ENCODE measurements around the gene SLC5A11.

SLC5A11 gene

GRCh38 chr16:24822974-24823373 is 22.8 kb upstream of the SLC5A11 start:
- no peak overlapping the region for H3K4me3 ChIP-seq (ENCODE audit: control insufficient read depth in 1 of 7, extremely low read depth in 1 of 7, insufficient read depth in 4 of 7, low read depth in 2 of 7, low read length in 6 of 7)
- H3K27me3 ChIP-seq (replicated peaks in 2 of 5; ENCODE audit: control insufficient read depth in 4 of 5, insufficient read depth in 5 of 5, low read length in 4 of 5) = no peaks in the 10 kb centered on the region
- WGBS (ENCODE audit: insufficient coverage) = 98% methylated on average over 7 of the region's 8 CpGs
- ChIA-PET CTCF (no interaction called here), POLR2A (no interaction called here)
- H3K27ac ChIP-seq (ENCODE audit: insufficient read depth in 1 of 2, low read depth in 1 of 2, low read length in 2 of 2, poor library complexity in 1 of 2, severe bottlenecking in 2 of 2) = no peak overlapping the region
- H3K4me1 ChIP-seq (ENCODE audit: control extremely low read depth in 1 of 4, control insufficient read depth in 4 of 4, insufficient read depth in 4 of 4, low read length in 3 of 4) = no peaks in the 10 kb centered on the region
- peaks cover 23 to 84% (median 67%) of the 10 kb centered on the region in 4 experiments for H3K36me3 ChIP-seq (ENCODE audit: control insufficient read depth in 4 of 4, insufficient read depth in 4 of 4, low read length in 3 of 4)
- no peaks in the 10 kb centered on the region for H3K9me3 ChIP-seq (ENCODE audit: control extremely low read depth in 1 of 5, control insufficient read depth in 4 of 5, insufficient read depth in 2 of 5, low read depth in 1 of 5, low read length in 4 of 5)
- DNase-seq = no peak

GRCh38 chr16:24825696-24826095 is 20.1 kb upstream of the SLC5A11 start:
- ChIA-PET CTCF (no interaction called here), POLR2A (no interaction called here)
- Histone ChIP-seq H3K27ac (ENCODE audit: insufficient read depth in 1 of 2, low read depth in 1 of 2, low read length in 2 of 2, poor library complexity in 1 of 2, severe bottlenecking in 2 of 2) (no peak overlapping the region), H3K4me1 (ENCODE audit: control extremely low read depth in 1 of 4, control insufficient read depth in 4 of 4, insufficient read depth in 4 of 4, low read length in 3 of 4) (no peaks in the 10 kb centered on the region), H3K27me3 (replicated peaks in 2 of 5; ENCODE audit: control insufficient read depth in 4 of 5, insufficient read depth in 5 of 5, low read length in 4 of 5) (no peaks in the 10 kb centered on the region), H3K9me3 (ENCODE audit: control extremely low read depth in 1 of 5, control insufficient read depth in 4 of 5, insufficient read depth in 2 of 5, low read depth in 1 of 5, low read length in 4 of 5) (no peaks in the 10 kb centered on the region), H3K36me3 (ENCODE audit: control insufficient read depth in 4 of 4, insufficient read depth in 4 of 4, low read length in 3 of 4) (peaks cover 17 to 66% (median 48%) of the 10 kb centered on the region in 4 experiments), H3K4me3 (ENCODE audit: control insufficient read depth in 1 of 7, extremely low read depth in 1 of 7, insufficient read depth in 4 of 7, low read depth in 2 of 7, low read length in 6 of 7) (no peak overlapping the region)
- WGBS (ENCODE audit: insufficient coverage) = 97% methylated on average over 10 of the region's 10 CpGs
- no peak for DNase-seq

GRCh38 chr16:24826096-24826690 is 19.6 kb upstream of the SLC5A11 start:
- no peaks in the 10 kb centered on the region for H3K9me3 ChIP-seq (ENCODE audit: control extremely low read depth in 1 of 5, control insufficient read depth in 4 of 5, insufficient read depth in 2 of 5, low read depth in 1 of 5, low read length in 4 of 5)
- H3K36me3 ChIP-seq (ENCODE audit: control insufficient read depth in 4 of 4, insufficient read depth in 4 of 4, low read length in 3 of 4) = peaks cover 17 to 61% (median 44%) of the 10 kb centered on the region in 4 experiments
- no peaks in the 10 kb centered on the region for H3K27me3 ChIP-seq (replicated peaks in 2 of 5; ENCODE audit: control insufficient read depth in 4 of 5, insufficient read depth in 5 of 5, low read length in 4 of 5)
- no peak for DNase-seq
- CTCF ChIA-PET = no interaction called here
- no peak overlapping the region for H3K27ac ChIP-seq (ENCODE audit: insufficient read depth in 1 of 2, low read depth in 1 of 2, low read length in 2 of 2, poor library complexity in 1 of 2, severe bottlenecking in 2 of 2)
- 95% methylated on average over 6 of the region's 12 CpGs for WGBS (ENCODE audit: insufficient coverage)
- POLR2A ChIA-PET = no interaction called here
- no peak overlapping the region for H3K4me3 ChIP-seq (ENCODE audit: control insufficient read depth in 1 of 7, extremely low read depth in 1 of 7, insufficient read depth in 4 of 7, low read depth in 2 of 7, low read length in 6 of 7)
- no peaks in the 10 kb centered on the region for H3K4me1 ChIP-seq (ENCODE audit: control extremely low read depth in 1 of 4, control insufficient read depth in 4 of 4, insufficient read depth in 4 of 4, low read length in 3 of 4)

GRCh38 chr16:24826817-24827566 is 18.8 kb upstream of the SLC5A11 start:
- ChIA-PET POLR2A (no interaction called here), CTCF (no interaction called here)
- Histone ChIP-seq H3K4me3 (ENCODE audit: control insufficient read depth in 1 of 7, extremely low read depth in 1 of 7, insufficient read depth in 4 of 7, low read depth in 2 of 7, low read length in 6 of 7) (no peak overlapping the region), H3K9me3 (ENCODE audit: control extremely low read depth in 1 of 5, control insufficient read depth in 4 of 5, insufficient read depth in 2 of 5, low read depth in 1 of 5, low read length in 4 of 5) (no peaks in the 10 kb centered on the region), H3K4me1 (ENCODE audit: control extremely low read depth in 1 of 4, control insufficient read depth in 4 of 4, insufficient read depth in 4 of 4, low read length in 3 of 4) (no peaks in the 10 kb centered on the region), H3K36me3 (ENCODE audit: control insufficient read depth in 4 of 4, insufficient read depth in 4 of 4, low read length in 3 of 4) (peaks cover 15 to 53% (median 38%) of the 10 kb centered on the region in 4 experiments), H3K27ac (ENCODE audit: insufficient read depth in 1 of 2, low read depth in 1 of 2, low read length in 2 of 2, poor library complexity in 1 of 2, severe bottlenecking in 2 of 2) (no peak overlapping the region), H3K27me3 (replicated peaks in 2 of 5; ENCODE audit: control insufficient read depth in 4 of 5, insufficient read depth in 5 of 5, low read length in 4 of 5) (no peaks in the 10 kb centered on the region)
- WGBS (ENCODE audit: insufficient coverage) = 100% methylated on average over 7 of the region's 9 CpGs
- no peak for DNase-seq

GRCh38 chr16:24829153-24829552 is 16.6 kb upstream of the SLC5A11 start:
- H3K4me3 ChIP-seq (ENCODE audit: control insufficient read depth in 1 of 7, extremely low read depth in 1 of 7, insufficient read depth in 4 of 7, low read depth in 2 of 7, low read length in 6 of 7) = no peak overlapping the region
- H3K27me3 ChIP-seq (replicated peaks in 2 of 5; ENCODE audit: control insufficient read depth in 4 of 5, insufficient read depth in 5 of 5, low read length in 4 of 5) = no peaks in the 10 kb centered on the region
- H3K4me1 ChIP-seq (ENCODE audit: control extremely low read depth in 1 of 4, control insufficient read depth in 4 of 4, insufficient read depth in 4 of 4, low read length in 3 of 4) = no peaks in the 10 kb centered on the region
- no peaks in the 10 kb centered on the region for H3K9me3 ChIP-seq (ENCODE audit: control extremely low read depth in 1 of 5, control insufficient read depth in 4 of 5, insufficient read depth in 2 of 5, low read depth in 1 of 5, low read length in 4 of 5)
- WGBS (ENCODE audit: insufficient coverage) = no CpG with 5 or more reads among the region's 5 CpGs
- H3K27ac ChIP-seq (ENCODE audit: insufficient read depth in 1 of 2, low read depth in 1 of 2, low read length in 2 of 2, poor library complexity in 1 of 2, severe bottlenecking in 2 of 2) = no peak overlapping the region
- no peak for DNase-seq
- peaks cover 9 to 34% (median 19%) of the 10 kb centered on the region in 4 experiments for H3K36me3 ChIP-seq (ENCODE audit: control insufficient read depth in 4 of 4, insufficient read depth in 4 of 4, low read length in 3 of 4)
- ChIA-PET POLR2A (no interaction called here), CTCF (no interaction called here)

GRCh38 chr16:24833352-24833751 is 12.4 kb upstream of the SLC5A11 start:
- no peak for DNase-seq
- POLR2A ChIA-PET = no interaction called here
- no peak overlapping the region for H3K4me3 ChIP-seq (ENCODE audit: control insufficient read depth in 1 of 7, extremely low read depth in 1 of 7, insufficient read depth in 4 of 7, low read depth in 2 of 7, low read length in 6 of 7)
- peaks cover under 1 to 5% (median 1%) of the 10 kb centered on the region in 4 experiments for H3K36me3 ChIP-seq (ENCODE audit: control insufficient read depth in 4 of 4, insufficient read depth in 4 of 4, low read length in 3 of 4)
- no peak overlapping the region for H3K27ac ChIP-seq (ENCODE audit: insufficient read depth in 1 of 2, low read depth in 1 of 2, low read length in 2 of 2, poor library complexity in 1 of 2, severe bottlenecking in 2 of 2)
- H3K27me3 ChIP-seq (replicated peaks in 2 of 5; ENCODE audit: control insufficient read depth in 4 of 5, insufficient read depth in 5 of 5, low read length in 4 of 5) = no peaks in the 10 kb centered on the region
- CTCF ChIA-PET = no interaction called here
- H3K9me3 ChIP-seq (ENCODE audit: control extremely low read depth in 1 of 5, control insufficient read depth in 4 of 5, insufficient read depth in 2 of 5, low read depth in 1 of 5, low read length in 4 of 5) = no peaks in the 10 kb centered on the region
- peaks cover 0 to 3% (median under 1%) of the 10 kb centered on the region in 4 experiments for H3K4me1 ChIP-seq (ENCODE audit: control extremely low read depth in 1 of 4, control insufficient read depth in 4 of 4, insufficient read depth in 4 of 4, low read length in 3 of 4)
- WGBS (ENCODE audit: insufficient coverage) = 84% methylated on average over 6 of the region's 6 CpGs

Measured in common myeloid progenitor, CD34-positive (primary cell).